GM13976 (cell line): ENCODE measurements around the gene GPR84.

Experiments used
- DNase-seq: peaks from one replicate; pipeline ENCODE4 v3.0.0; 2012; ENCODE audit warnings: low spot score
- CTCF ChIP-seq: IDR thresholded peaks from 2 replicates; pipeline ENCODE4 v1.5.1; 2012; ENCODE audit warnings: borderline replicate concordance, mild to moderate bottlenecking; ENCODE audit not compliant: insufficient read depth; ENCODE audit errors: extremely low read depth, missing control alignments, control extremely low read depth
- in situ Hi-C: fragments of 300-500 bp; cut with MboI; formaldehyde crosslinking; loops from one replicate; pipeline ENCODE4 v1.12.0; 2022; ENCODE audit warnings: low sequenced_read_pairs, mixed read lengths, inconsistent platforms; ENCODE audit not compliant: unreplicated experiment

GPR84 gene

DNA sequence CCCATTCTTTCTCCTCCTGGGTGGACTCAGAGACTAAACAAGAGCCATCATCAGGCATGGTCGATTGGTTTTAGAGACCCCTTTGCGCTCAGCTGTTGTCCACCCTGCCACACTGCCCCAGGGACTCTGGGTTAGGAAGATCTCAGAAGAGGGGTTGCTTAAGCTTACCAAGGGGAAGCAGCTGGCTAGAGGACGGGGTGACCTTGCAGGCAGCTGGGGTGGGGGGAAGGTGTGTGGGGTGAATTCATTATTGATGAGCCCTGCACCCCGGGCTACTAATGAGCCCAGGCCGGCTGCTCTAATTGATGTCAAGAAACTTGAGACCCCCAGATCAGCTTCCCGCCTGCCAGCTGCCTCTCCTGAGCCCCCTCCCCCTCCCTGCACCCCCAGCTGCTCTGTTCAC lies 28.9 kb upstream of the GPR84 start:
- in situ Hi-C loops, result no loop called here
- TF ChIP-seq CTCF, result no peak
- DNase-seq, result no peak

DNA sequence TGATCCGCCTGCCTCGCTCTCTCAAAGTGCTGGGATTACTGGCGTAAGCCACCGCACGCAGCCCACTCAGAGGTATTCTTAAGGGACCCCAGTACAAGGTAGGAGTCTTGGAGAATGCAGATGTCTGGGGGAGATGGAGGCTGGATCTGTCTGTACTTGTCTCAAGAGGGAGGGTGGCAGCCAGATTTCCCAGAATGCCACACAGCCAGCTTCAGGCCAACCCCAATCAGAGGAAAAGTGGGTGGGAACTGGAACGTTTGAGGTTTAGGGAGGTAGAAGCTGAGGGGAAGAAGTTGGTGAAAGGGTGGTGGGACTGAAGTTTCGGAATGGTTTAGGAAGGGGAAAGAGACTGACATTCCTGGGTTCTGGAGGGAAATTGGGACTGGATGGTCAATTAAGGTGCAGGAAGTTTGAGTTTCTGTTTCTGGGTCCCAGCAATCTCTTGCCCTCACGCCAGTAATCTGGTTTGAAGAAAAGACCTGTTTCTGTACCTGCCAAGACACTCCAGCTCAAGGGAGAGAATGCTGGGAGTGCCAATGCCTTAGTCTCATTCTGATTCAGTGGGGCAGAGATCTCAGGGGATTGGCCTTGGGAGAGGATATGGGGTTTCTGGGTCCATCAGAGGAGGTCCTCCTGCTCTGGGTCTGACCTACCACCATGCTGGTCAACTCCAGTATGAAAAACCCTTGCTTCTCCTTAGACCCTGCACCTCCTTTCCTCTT lies 28.4 kb upstream of the GPR84 start:
- no peak for TF ChIP-seq CTCF
- in situ Hi-C loops, result no loop called here
- no peak for DNase-seq

DNA sequence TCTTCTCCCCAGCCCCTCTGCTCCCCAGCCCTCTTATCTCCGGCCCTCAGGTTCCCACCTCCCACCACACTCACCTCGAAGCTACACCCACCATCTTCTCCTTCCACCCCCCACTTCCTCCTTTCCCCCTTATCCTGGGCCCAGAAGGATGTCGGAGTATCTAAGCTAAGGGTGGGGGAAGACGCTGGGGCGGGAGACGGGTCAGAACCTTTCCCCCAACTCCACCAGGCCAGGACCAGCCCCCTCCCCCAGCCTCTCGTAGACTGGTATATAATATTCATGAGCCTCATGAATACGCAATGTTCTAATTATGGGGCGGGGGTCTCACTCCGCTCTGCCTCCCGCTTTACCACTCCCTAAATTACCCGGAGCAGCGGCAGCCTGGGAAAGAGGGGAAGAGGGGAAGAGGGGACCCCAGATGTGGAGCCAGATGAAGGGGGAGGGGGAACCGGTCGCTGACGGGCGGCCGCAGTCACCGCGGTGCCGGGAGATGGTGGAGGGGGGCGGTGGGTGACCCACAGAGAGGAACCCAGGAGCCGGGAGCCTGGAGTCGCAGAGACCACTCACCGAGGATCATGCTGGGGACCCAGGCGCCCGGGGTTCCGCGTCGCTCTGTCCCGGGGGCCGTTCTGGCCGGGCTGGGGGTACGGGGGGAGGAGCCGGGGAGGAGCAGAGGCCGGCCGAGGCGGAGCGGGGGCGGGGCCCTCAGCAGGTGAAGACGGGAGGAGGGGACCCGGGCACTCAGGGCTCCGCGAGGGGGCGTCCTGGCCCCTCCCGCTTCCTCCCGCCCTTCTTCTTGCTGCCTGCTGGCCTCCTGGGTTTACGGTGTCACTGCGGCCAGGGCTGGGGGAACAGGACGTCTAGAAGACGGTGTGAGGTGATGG lies 26.6 kb upstream of the GPR84 start:
- peak; percentile 91 for DNase-seq
- peak; percentile 31 for TF ChIP-seq CTCF
- in situ Hi-C loops, result no loop called here

DNA sequence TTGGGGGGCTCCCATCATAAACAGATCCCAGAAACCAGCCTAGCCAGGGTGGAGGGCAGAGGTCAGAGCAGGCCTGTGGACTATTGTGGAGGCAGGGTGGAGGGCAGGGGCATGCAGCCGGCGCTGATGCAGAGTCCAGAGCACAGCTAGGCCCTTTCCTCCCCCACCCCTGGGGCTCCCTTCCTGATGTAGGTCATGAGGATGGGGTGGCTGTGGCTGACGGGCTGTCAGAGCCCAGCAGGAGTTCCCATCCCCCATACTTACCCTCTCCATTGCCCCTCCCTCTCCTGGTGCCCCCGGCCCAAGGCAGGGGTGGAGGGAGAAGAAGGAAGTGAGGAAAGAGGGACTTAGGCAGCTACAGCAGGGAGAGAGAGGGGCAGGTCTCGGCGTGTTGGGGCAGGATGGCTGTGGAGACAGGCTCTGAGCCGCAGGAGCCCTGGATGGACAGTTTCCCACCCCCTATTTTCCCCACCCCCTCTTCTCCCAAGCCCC lies 25.9 kb upstream of the GPR84 start:
- in situ Hi-C loops, result no loop called here
- no peak for TF ChIP-seq CTCF
- DNase-seq, result no peak

DNA sequence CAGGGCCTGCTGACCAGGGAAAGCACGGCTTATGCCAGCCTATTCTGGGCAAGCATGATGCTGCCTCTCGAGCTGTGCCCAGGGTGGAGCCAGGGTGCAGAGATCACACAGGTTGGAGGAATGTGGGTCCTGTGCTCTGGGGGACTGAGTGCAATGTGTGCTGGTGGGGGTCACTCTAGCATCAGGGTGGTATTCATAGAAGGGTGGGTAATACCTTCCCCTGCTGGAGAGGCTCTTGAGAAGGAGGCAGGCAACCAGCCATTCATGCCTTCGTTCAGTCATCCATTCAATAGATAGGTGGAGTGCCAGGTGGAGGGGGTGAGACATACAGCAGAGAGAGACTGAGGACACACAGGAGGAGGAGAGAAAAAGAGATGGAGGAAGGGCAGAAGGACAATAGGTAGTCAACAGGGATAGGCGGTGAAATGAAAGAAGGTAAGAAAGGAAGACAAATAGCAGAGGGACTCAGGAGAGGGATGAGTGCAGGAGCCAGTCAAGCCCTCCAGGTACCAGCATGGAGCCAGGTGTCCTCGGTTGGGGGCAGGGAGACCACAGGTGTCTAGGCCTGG lies 25.4 kb upstream of the GPR84 start:
- DNase-seq, result no peak
- no peak for TF ChIP-seq CTCF
- in situ Hi-C loops, result no loop called here

- DNase-seq, result no peak
- TF ChIP-seq CTCF, result no peak
- in situ Hi-C loops, result no loop called here
These were observed 24.8 kb upstream of the GPR84 start for GRCh38 chr12:54389134-54389508.
